H1 (cell line): ENCODE data around the gene MS4A7. TPM values are rescaled to one million over a fixed set of nuclear protein-coding genes. Genes with fewer than 3 reads are reported as not detected.

ENCODE experiments used
- polyA plus RNA-seq, 7 experiments: library from polyadenylated mRNA; depleted of rRNA in 3 of 7; stranded (reverse) in 5 of 7; unstranded in 2 of 7; fragments of >200 nt in 5 of 7; fragments of 200-250 nt in 2 of 7; gene quantifications; 1 replicate in 5 of 7; 2 replicates in 1 of 7; 4 replicates in 1 of 7; pipeline versions ENCODE4 v1.2.1 to v1.2.3, GENCODE V29; 2011 to 2013; ENCODE audit warnings: missing spikeins in 2 of 7, mixed read lengths in 2 of 7
- total RNA-seq: library from RNA; stranded (reverse); fragmentation: NEBNext Ultra II Directional; extraction: Animal tissue kit (Norgen Biotek cat#: 25700); gene quantifications from 2 replicates; pipeline ENCODE4 v1.2.1, GENCODE V29; 2021
- TF ChIP-seq, protein P1 (sequence below): IDR thresholded peaks from 2 replicates; pipeline ENCODE4 v1.6.1; 2011; ENCODE audit warnings: low read depth, mild to moderate bottlenecking, low read length; ENCODE audit not compliant: insufficient read depth

The MS4A7 gene
- total and polyA plus RNA-seq, 2 of the 8 experiments (the other 6 are each of a cell fraction or from before 2014, with no cell fraction given): not detected

- TF ChIP-seq, protein P1, sequence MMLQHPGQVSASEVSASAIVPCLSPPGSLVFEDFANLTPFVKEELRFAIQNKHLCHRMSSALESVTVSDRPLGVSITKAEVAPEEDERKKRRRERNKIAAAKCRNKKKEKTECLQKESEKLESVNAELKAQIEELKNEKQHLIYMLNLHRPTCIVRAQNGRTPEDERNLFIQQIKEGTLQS: no peak
Measured at GRCh38 chr11:60338053-60338452, 40.3 kb upstream of the MS4A7 start (continued).
